MCF 10A (cell line): ENCODE data around the gene RPS15. TPM values are rescaled to one million over a fixed set of nuclear protein-coding genes. Genes with fewer than 3 reads are reported as not detected.

Experiments
- BruUV-seq: library from RNA; stranded (reverse); fragments of 400-500 nt; replicated peaks from 2 replicates; lab custom pipeline; 2021; lab: Mats Ljungman, UMichigan
- CTCF ChIA-PET: fragments of 300-600 bp; sonication (Branson Sonifier 250); formaldehyde crosslinking; extraction: SDS; loops from one replicate; lab custom pipeline; 2021; ENCODE audit warnings: antibody characterized with exemption, inconsistent platforms; lab: Yijun Ruan, JAX
- POLR2A ChIA-PET: fragments of 300-600, 350-650 bp; sonication (Branson Sonifier 250); formaldehyde crosslinking; extraction: SDS; loops from one replicate; lab custom pipeline; 2020; ENCODE audit warnings: antibody characterized with exemption, inconsistent platforms; lab: Yijun Ruan, JAX
- DNase-seq: peaks from one replicate; pipeline ENCODE4 v3.0.0-alpha.2; 2018; ENCODE audit not compliant: unreplicated experiment
- H3K27ac Mint-ChIP-seq: one replicate; pipeline ENCODE4 v1.8.0; 2022; ENCODE audit warnings: mild to moderate bottlenecking, low read depth, mixed read lengths; ENCODE audit not compliant: unreplicated experiment
- H3K27me3 Mint-ChIP-seq: one replicate; pipeline ENCODE4 v1.8.0; 2022; ENCODE audit warnings: mixed read lengths; ENCODE audit not compliant: insufficient read depth, unreplicated experiment
- H3K36me3 Mint-ChIP-seq: one replicate; pipeline ENCODE4 v1.8.0; 2022; ENCODE audit warnings: mild to moderate bottlenecking, moderate library complexity, mixed read lengths; ENCODE audit not compliant: insufficient read depth, unreplicated experiment
- H3K4me1 Mint-ChIP-seq: one replicate; pipeline ENCODE4 v1.8.0; 2022; ENCODE audit warnings: mixed read lengths; ENCODE audit not compliant: insufficient read depth, unreplicated experiment
- H3K4me3 Mint-ChIP-seq: one replicate; pipeline ENCODE4 v1.8.0; 2022; ENCODE audit warnings: mild to moderate bottlenecking, moderate library complexity, mixed read lengths; ENCODE audit not compliant: unreplicated experiment
- H3K9me3 Mint-ChIP-seq: one replicate; pipeline ENCODE4 v1.8.0; 2022; ENCODE audit warnings: mixed read lengths; ENCODE audit not compliant: unreplicated experiment
- intact Hi-C: fragments of 100-400 bp; cut with micrococcal nuclease; formaldehyde crosslinking; loops from 2 replicates; pipeline ENCODE4 v1.14.1; 2022
- total RNA-seq: library from RNA; stranded (reverse); gene quantifications from 2 replicates; pipeline ENCODE4 v1.2.3, GENCODE V29; 2022
- TF ChIP-seq, protein P1 (sequence below): fragments of 200-600 bp; IDR thresholded peaks from one replicate; pipeline ENCODE4 v1.8.0; 2022; ENCODE audit warnings: antibody characterized with exemption, mild to moderate bottlenecking; ENCODE audit not compliant: unreplicated experiment

Gene RPS15
- total RNA-seq, 1 experiment from 2014 or later = 1,168 TPM

DNA sequence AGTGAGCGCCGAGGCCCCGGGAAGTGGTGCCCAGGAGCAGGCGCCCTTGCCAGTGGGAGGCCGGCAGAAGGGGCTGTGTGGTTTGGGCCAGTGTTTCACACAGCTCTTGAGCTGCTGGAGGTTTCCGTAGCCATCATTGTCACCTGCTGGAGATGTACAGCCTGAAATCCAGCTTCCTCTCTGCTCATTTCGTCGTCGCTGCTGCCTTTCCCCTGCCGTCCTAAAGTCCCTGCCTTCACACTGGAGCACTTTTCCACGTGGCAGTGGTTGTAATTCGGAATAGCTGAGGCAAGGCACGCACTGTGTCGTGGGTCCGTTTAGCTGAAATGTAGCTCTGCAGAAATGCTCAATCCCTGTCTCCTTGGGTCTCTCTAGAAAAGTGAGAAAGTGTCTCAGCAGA is 17.6 kb upstream of the RPS15 start:
- no TSS peak for BruUV-seq

DNA sequence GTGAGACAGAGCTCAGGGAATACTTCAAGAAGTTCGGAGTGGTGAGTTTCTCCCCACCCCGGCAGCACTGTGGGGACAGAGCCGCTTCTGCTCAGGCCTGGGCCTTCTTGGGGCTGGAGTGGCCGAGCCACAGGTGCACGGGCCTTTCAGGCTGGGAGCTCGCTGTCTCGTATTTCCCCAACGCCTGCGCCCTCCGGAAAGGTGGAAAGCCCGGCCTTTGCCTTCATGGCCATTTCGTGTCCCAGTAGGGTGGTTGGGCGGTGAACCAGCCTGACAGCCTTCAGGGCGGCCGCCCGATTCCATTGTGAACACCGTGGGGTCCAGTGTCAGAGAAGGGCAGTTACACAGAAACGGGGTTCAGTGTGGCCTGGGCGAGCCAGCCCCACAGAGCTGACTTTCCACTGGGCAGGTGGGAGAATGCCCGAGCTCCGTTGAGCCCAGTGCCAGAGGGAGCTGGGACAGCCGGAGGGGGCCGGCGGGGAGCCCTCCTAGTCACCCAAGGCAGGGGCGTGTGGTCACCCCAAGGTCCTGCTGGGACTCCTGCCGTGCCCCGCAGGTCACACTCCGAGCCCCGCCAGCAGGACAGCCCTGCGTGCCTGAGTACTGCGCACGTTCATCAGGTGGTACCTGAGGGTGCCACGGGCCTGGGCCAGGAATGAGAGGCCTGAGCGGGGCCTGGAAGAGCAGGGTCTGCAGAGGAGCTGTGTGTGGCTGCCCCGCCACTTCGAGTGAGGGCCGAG is 16.8 kb upstream of the RPS15 start:
- Mint-ChIP-seq H3K27me3 (no peaks in the 10 kb centered on the region), H3K36me3 (peaks cover 89% of the 10 kb centered on the region), H3K9me3 (no peaks in the 10 kb centered on the region), H3K27ac (peak overlapping the region; percentile 59), H3K4me3 (no peak overlapping the region), H3K4me1 (peaks cover 2% of the 10 kb centered on the region)
- TF ChIP-seq, protein P1, sequence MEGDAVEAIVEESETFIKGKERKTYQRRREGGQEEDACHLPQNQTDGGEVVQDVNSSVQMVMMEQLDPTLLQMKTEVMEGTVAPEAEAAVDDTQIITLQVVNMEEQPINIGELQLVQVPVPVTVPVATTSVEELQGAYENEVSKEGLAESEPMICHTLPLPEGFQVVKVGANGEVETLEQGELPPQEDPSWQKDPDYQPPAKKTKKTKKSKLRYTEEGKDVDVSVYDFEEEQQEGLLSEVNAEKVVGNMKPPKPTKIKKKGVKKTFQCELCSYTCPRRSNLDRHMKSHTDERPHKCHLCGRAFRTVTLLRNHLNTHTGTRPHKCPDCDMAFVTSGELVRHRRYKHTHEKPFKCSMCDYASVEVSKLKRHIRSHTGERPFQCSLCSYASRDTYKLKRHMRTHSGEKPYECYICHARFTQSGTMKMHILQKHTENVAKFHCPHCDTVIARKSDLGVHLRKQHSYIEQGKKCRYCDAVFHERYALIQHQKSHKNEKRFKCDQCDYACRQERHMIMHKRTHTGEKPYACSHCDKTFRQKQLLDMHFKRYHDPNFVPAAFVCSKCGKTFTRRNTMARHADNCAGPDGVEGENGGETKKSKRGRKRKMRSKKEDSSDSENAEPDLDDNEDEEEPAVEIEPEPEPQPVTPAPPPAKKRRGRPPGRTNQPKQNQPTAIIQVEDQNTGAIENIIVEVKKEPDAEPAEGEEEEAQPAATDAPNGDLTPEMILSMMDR = no peak
- POLR2A ChIA-PET = no interaction called here
- no TSS peak for BruUV-seq
- no peak for DNase-seq
- intact Hi-C loops = no loop called here
- CTCF ChIA-PET = interaction anchor here (0.5 to 1.0 kb wide), 3 partner anchors 32 to 507 kb away, joined by 3 read pairs; no protein-coding TSS in a partner anchor

More for the DNA sequence above, 17.6 kb upstream of the RPS15 start:
- DNase-seq = no peak
- TF ChIP-seq, protein P1 = no peak
- no peak overlapping the region for H3K4me3 Mint-ChIP-seq
- POLR2A ChIA-PET = no interaction called here
- intact Hi-C loops = no loop called here
- no peaks in the 10 kb centered on the region for H3K27me3 Mint-ChIP-seq
- H3K27ac Mint-ChIP-seq = no peak overlapping the region
- peaks cover 87% of the 10 kb centered on the region for H3K36me3 Mint-ChIP-seq
- peaks cover 10% of the 10 kb centered on the region for H3K4me1 Mint-ChIP-seq
- no peaks in the 10 kb centered on the region for H3K9me3 Mint-ChIP-seq
- CTCF ChIA-PET = interaction anchor here (1.0 kb wide), 1 partner anchor 141 kb away, joined by 3 read pairs; no protein-coding TSS in a partner anchor

DNA sequence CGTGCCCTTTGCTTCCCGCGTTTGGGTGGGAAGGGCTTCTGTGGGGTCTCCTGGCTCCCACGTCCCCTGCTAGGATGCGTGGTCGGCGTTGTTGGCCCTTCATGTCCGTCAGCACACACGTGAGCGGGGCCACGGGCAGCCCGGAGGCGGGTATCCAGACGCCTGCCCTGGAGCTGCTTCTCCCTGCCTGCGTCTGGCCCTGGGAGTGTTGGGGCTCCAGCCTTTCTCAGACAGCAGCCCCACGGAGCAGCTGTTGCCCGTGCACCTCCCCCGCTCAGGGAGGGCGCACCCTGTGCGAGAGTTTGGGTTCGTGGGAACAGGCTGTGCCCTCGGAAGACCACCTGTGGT is 16.3 kb upstream of the RPS15 start:
- POLR2A ChIA-PET = interaction anchor here (0.9 kb wide), 1 partner anchor 15 kb away, joined by 3 read pairs; no protein-coding TSS in a partner anchor
- Mint-ChIP-seq H3K36me3 (peaks cover 89% of the 10 kb centered on the region), H3K27ac (no peak overlapping the region), H3K4me1 (no peaks in the 10 kb centered on the region), H3K27me3 (no peaks in the 10 kb centered on the region), H3K4me3 (no peak overlapping the region), H3K9me3 (no peaks in the 10 kb centered on the region)
- CTCF ChIA-PET = no interaction called here
- no peak for DNase-seq
- TF ChIP-seq, protein P1 = no peak
- intact Hi-C loops = no loop called here
- BruUV-seq = no TSS peak

DNA sequence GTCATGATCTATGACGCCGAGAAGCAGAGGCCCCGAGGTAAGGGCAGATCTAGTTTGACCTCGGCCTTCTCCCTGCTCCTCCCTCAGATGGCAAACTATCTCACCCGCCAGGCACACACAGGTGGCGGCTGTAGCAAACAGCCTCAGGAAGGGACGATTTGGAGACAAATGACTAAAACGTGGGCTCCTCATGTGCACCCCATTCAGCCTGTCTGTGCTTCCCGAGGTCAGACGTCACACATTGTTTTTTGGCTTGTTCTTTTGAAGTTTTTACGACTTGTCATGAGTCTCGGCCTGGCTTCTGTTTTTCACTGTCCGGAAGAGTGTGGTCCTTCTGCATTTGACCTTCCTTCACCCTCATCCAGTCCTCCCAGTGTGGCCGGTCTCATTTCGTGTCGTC is 15.8 kb upstream of the RPS15 start:
- no peak overlapping the region for H3K27ac Mint-ChIP-seq
- peaks cover 89% of the 10 kb centered on the region for H3K36me3 Mint-ChIP-seq
- CTCF ChIA-PET = no interaction called here

More for the DNA sequence above, 15.8 kb upstream of the RPS15 start:
- no peaks in the 10 kb centered on the region for H3K27me3 Mint-ChIP-seq
- intact Hi-C loops = no loop called here
- H3K4me1 Mint-ChIP-seq = no peaks in the 10 kb centered on the region
- H3K9me3 Mint-ChIP-seq = no peaks in the 10 kb centered on the region
- no peak overlapping the region for H3K4me3 Mint-ChIP-seq
- TF ChIP-seq, protein P1 = no peak
- BruUV-seq = no TSS peak
- POLR2A ChIA-PET = interaction anchor here (0.9 kb wide), 1 partner anchor 14 kb away, joined by 3 read pairs; no protein-coding TSS in a partner anchor
- no peak for DNase-seq
